IPS-11a (cell line): Measurements from ENCODE around the gene SOX9.
"Not testable (repeated sequence)": the region's sequence is repeated elsewhere in the genome, so short reads cannot be mapped to it uniquely, and the experiment has no call there.

Experiments used
- H3K4me3 ChIP-seq: one replicate; pipeline ENCODE4 v1.5.1; 2013; ENCODE audit warnings: low read depth, low read length, control low read depth

SOX9 gene

GRCh38 chr17:72110942-72111318 lies 9.9 kb upstream of the SOX9 start:
- H3K4me3 ChIP-seq = no peak overlapping the region

- H3K4me3 ChIP-seq = no peak overlapping the region
Observed at GRCh38 chr17:72111336-72111923, 9.4 kb upstream of the SOX9 start.

GRCh38 chr17:72111926-72112325 lies 8.9 kb upstream of the SOX9 start:
- not testable (repeated sequence) for H3K4me3 ChIP-seq

GRCh38 chr17:72113751-72114150 lies 7.1 kb upstream of the SOX9 start:
- H3K4me3 ChIP-seq = no peak overlapping the region

GRCh38 chr17:72115781-72116525 lies 4.9 kb upstream of the SOX9 start:
- peak overlapping the region; percentile 30 for H3K4me3 ChIP-seq

GRCh38 chr17:72116661-72117521 lies 3.9 kb upstream of the SOX9 start:
- H3K4me3 ChIP-seq = peak overlapping the region; percentile 25

- peak overlapping the region; percentile 8 for H3K4me3 ChIP-seq
Observed at GRCh38 chr17:72117535-72118334, 3.1 kb upstream of the SOX9 start.

- H3K4me3 ChIP-seq = no peak overlapping the region
Observed at GRCh38 chr17:72118335-72119076, 2.3 kb upstream of the SOX9 start.

- H3K4me3 ChIP-seq = no peak overlapping the region
Observed at GRCh38 chr17:72119077-72119872, 1.5 kb upstream of the SOX9 start.

- peak overlapping the region; percentile 51 for H3K4me3 ChIP-seq
Observed at GRCh38 chr17:72119873-72120641, 763 bp upstream of the SOX9 start.

- peak overlapping the region; percentile 72 for H3K4me3 ChIP-seq
Observed at GRCh38 chr17:72121164-72122009, 567 bp downstream of the SOX9 start.

- H3K4me3 ChIP-seq = peak overlapping the region; percentile 72
Observed at GRCh38 chr17:72122010-72122764, 1.4 kb downstream of the SOX9 start.

- H3K4me3 ChIP-seq = peak overlapping the region; percentile 72
Observed at GRCh38 chr17:72122765-72123529, 2.1 kb downstream of the SOX9 start.

GRCh38 chr17:72123530-72124437 lies 3.0 kb downstream of the SOX9 start:
- no peak overlapping the region for H3K4me3 ChIP-seq

GRCh38 chr17:72124438-72124775 lies 3.6 kb downstream of the SOX9 start:
- no peak overlapping the region for H3K4me3 ChIP-seq
